ENCODE data around the gene RNF144A. TPM values are rescaled to one million over a fixed set of nuclear protein-coding genes. Genes with fewer than 3 reads are reported as not detected.

Gene RNF144A
- total RNA-seq, 1 experiment from 2014 or later = 13.6 TPM

DNA sequence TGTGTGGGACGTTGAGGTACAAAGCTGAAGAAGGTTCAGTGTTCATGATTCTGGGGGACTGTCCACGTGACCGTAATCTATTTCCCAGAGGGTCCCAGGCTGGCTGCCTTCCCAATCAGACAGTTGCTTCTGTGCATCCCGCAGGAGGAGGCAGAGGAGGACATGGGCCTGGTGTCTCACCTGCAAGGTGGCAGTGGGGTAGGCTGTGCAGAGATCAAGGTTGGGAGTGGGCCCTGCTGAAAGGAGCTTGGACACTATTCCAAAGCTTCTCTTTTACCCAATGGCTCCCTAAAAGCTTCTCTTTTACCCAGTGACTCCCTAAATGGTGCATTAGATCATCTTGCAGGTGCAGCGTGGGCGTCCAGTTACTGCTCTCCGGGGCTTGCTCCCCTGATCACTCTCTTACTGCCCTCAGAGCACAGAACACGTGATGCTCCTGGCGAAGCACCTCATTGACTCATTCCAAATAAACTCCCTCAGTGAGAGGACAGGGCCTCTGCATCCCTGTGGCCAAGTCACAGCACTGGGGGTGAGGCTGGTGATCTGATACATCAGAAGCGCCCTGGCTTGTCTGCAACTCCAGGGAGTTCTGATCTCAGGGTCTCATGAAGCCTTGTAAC is 41.5 kb downstream of the RNF144A start:
- DNase-seq = no peak

DNA sequence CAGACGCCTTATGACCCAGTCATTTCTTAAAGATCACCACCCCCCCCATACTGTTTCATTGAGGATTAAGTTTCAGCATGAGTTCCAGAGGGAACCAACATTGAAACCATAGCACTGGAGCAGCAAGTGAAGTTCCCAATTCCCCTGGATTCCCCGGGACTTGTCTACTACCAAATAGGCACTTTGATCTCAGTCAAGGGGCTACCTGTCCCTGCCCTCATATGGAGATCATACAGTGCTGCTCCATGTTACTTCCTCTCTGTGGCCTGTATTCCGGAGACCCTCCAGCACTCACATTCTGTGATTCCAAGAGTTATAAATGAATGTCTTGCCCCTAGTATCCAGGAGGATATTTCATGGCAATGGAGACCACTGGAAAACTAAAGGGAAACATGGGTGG is 42.5 kb downstream of the RNF144A start:
- Histone ChIP-seq H3K36me3 (replicated peaks; ENCODE audit: control insufficient read depth, insufficient read depth, low read length) (no peaks in the 10 kb centered on the region), H3K4me3 (ENCODE audit: insufficient read depth, low read depth, low read length) (no peak overlapping the region), H3K27me3 (ENCODE audit: control insufficient read depth, insufficient read depth, low read length) (no peaks in the 10 kb centered on the region)
- no peak for DNase-seq

More for the DNA sequence above, 41.5 kb downstream of the RNF144A start:
- Histone ChIP-seq H3K4me3 (ENCODE audit: insufficient read depth, low read depth, low read length) (no peak overlapping the region), H3K36me3 (replicated peaks; ENCODE audit: control insufficient read depth, insufficient read depth, low read length) (no peaks in the 10 kb centered on the region), H3K27me3 (ENCODE audit: control insufficient read depth, insufficient read depth, low read length) (no peaks in the 10 kb centered on the region)

DNA sequence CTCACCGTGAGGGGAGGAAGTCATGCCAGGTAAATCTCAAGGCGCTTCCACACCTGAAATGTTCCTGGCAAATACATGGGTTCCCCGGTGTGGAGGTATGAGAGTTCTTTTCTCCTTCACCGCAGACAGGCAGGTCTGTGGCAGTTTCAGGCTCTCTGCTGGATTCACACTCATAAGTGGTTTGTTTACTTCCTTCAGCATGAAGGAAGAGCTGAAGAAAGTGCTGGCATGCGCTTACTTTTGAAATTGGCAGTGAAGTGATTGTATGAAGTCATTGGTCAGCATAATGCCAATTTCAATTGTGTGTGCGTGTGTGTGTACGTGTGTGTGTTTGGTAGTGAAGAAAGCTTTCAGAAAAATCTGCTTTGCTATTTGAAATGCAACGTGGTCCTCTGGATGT is 43.4 kb downstream of the RNF144A start:
- no peaks in the 10 kb centered on the region for H3K27me3 ChIP-seq (ENCODE audit: control insufficient read depth, insufficient read depth, low read length)
- no peak for DNase-seq
- H3K4me3 ChIP-seq (ENCODE audit: insufficient read depth, low read depth, low read length) = no peak overlapping the region
- no peaks in the 10 kb centered on the region for H3K36me3 ChIP-seq (replicated peaks; ENCODE audit: control insufficient read depth, insufficient read depth, low read length)

DNA sequence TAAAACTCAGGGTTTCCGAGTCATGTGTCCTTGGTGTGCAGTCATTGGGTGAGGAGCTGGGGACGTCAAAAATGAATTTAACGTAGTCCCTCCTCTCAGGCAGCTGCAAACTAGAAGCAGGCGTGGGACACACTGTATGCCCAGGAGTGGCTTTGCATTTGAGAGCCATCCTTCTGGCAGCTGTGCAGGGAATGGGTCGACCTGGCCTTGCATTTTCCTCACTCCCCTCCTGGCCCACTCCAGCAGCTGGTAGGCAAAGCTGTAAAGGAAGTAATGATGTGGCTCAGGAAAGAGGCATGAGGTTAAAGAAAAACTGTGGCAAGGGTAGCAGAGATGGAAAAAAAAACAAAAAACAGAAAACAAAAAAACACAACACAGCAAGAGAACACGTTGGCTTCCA is 46.5 kb downstream of the RNF144A start:
- no peak for DNase-seq
- H3K36me3 ChIP-seq (replicated peaks; ENCODE audit: control insufficient read depth, insufficient read depth, low read length) = no peaks in the 10 kb centered on the region
- no peaks in the 10 kb centered on the region for H3K27me3 ChIP-seq (ENCODE audit: control insufficient read depth, insufficient read depth, low read length)
- no peak overlapping the region for H3K4me3 ChIP-seq (ENCODE audit: insufficient read depth, low read depth, low read length)

DNA sequence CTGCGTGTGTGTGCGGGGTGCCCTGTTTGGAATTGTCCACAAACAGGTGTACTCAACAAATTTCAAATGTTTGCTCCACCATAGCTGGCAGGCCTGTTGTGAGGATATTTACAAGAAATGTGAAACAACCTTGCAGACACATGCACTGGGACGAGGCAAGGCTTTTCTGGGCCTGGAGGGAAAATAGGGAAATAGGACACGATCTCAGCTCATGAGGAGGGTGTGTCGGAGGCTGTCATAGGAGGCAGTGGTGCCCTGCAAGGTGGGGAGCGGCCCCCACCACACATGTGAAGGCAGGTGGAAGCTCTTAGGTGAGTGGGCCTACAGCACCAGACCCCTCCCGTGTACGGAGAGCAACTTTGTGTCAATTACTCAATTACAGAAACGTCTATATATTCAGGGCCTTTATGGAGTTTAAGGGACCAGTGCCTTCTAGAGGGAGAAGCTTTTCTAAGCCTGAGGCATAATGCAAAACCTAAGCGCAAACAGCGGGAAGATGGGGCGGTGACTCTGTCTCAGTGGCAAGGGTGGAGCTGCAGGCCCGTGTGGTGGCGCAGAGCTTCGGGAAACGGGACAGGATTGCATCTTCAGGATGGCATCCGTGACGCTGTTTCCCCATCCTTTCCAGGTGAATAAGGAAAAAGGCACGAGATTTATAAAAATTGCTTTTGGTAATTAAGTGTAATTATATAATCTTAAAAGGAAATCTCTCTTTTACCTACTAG is 48.0 kb downstream of the RNF144A start:
- H3K36me3 ChIP-seq (replicated peaks; ENCODE audit: control insufficient read depth, insufficient read depth, low read length) = no peaks in the 10 kb centered on the region
- no peaks in the 10 kb centered on the region for H3K27me3 ChIP-seq (ENCODE audit: control insufficient read depth, insufficient read depth, low read length)
- no peak overlapping the region for H3K4me3 ChIP-seq (ENCODE audit: insufficient read depth, low read depth, low read length)
- DNase-seq = no peak

DNA sequence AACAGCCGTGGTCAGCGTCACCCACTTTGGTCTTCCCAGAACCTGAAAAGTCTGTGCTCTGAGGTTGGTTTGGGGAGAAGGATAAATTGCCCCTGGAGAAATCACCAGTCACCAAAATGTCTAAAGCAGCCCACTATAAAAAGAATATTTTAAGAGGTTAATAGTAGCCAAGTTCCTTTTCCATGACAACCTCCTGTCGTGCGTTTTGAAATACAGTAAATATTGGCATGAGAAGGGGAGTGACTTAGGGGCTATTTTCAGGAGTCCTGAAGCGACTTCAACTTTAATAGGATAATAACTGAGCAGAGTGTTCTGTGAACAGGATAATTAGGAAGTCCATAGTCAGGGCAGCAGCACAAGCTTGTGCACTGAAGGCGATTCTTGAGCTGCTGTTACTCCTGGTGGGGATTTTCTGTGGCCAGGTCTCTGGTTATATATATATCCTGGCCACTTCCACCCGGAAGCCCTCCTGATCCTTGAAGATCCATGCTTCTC is 49.3 kb downstream of the RNF144A start:
- no peaks in the 10 kb centered on the region for H3K27me3 ChIP-seq (ENCODE audit: control insufficient read depth, insufficient read depth, low read length)
- H3K4me3 ChIP-seq (ENCODE audit: insufficient read depth, low read depth, low read length) = no peak overlapping the region
- no peaks in the 10 kb centered on the region for H3K36me3 ChIP-seq (replicated peaks; ENCODE audit: control insufficient read depth, insufficient read depth, low read length)
- DNase-seq = no peak

DNA sequence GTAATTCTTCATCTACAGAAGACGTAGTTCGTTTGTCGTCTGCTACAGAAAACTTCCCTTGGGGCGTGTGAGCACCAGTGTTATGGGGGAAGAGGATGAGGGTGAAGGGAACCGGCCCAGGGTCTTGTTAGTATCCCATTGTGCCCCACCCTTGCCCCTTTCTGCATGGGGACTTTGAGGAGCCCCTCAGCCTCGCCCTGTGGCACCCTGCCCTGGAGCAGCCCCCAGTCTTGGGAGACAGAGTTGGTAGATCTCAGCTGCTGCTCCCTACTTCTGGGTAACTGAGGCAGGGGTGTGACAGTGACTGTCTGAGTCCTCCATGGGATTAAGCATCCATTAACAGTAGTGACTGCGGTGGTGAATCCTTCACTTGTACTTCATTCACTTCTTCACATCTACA is 50.1 kb downstream of the RNF144A start:
- DNase-seq = no peak
- no peaks in the 10 kb centered on the region for H3K27me3 ChIP-seq (ENCODE audit: control insufficient read depth, insufficient read depth, low read length)
- no peaks in the 10 kb centered on the region for H3K36me3 ChIP-seq (replicated peaks; ENCODE audit: control insufficient read depth, insufficient read depth, low read length)
- H3K4me3 ChIP-seq (ENCODE audit: insufficient read depth, low read depth, low read length) = no peak overlapping the region

DNA sequence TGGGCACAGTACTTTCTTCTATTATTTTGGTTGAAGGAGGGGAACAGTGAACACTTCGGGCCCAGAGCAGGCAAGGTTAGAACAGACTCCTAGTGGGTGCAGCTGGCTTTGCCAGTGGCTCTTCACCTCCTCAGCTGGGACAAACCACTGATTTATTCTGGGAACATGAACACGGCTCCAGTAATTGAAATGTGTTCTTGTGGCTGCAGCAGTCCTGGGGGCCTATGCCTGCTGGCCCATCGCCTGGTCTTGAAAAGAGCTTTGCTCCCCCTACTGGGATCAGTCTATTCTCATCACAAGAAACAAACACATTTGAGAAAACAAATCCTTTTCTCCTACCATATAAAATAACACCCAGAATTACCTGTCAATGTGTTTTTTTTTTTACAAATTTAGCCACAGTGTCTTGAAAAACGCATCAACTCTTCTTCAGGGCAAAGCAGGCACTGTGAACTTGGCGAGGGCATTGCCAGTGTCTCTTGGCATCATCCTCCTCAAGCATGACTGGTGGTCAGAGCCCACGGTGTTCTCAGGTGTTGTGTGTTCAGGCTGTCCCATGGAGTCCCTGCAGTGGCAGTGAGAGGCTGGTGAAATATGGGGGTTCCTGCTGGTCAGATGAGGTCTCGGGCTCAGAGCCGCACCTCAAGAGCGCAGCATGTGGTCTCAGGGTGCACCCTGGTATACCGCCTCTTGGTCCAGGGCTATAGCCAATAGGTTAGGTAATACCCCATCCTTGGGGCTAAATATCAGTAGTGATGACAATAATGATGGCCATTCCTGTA is 51.3 kb downstream of the RNF144A start:
- DNase-seq = peak; percentile 54

DNA sequence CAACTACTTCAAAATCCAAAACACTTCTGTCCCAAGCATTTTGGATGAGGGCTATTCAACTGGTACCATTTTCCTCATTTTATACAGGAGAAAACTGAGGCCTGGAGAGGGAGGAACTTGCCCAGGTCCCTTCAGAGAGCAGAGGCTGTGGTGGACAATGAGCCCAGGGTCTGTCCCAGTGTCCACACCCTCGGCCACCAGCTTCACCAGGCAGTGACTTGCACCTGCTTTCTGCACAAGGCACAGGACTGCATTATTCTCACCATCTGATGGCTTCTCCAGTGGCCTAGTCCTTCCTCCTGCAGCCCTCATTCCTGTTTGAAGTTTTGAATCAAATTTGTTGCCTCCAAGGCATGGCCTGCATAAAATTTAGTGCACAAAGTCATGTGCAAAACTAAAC is 53.3 kb downstream of the RNF144A start:
- DNase-seq = no peak
- no peaks in the 10 kb centered on the region for H3K36me3 ChIP-seq (replicated peaks; ENCODE audit: control insufficient read depth, insufficient read depth, low read length)

More for the DNA sequence above, 51.3 kb downstream of the RNF144A start:
- Histone ChIP-seq H3K36me3 (replicated peaks; ENCODE audit: control insufficient read depth, insufficient read depth, low read length) (no peaks in the 10 kb centered on the region), H3K27me3 (ENCODE audit: control insufficient read depth, insufficient read depth, low read length) (no peaks in the 10 kb centered on the region), H3K4me3 (ENCODE audit: insufficient read depth, low read depth, low read length) (no peak overlapping the region)

DNA sequence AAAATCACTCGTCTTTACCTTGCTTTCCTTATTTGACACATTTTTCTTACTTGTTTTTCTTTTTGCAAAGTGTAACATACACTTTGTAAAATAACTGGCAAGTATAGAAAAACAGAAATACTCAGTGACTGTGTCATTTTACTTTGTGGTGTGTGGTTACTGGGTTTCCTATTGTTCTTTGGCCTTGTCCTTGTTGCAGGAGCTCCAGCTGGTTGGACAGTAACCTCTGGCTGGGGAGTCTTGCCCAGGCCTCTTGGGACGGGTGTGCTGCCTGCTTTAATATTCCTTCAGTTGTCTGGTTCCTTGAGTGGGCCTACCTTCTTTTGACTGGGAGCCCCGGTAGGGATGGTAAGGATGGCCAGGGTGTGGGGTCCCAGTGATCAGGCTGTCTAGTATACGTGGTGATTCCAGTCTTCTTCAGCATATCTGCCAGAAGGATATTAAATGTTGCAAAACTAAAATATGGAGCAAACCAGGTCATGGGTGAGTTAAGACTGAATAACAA is 53.8 kb downstream of the RNF144A start:
- Histone ChIP-seq H3K36me3 (replicated peaks; ENCODE audit: control insufficient read depth, insufficient read depth, low read length) (no peaks in the 10 kb centered on the region), H3K27me3 (ENCODE audit: control insufficient read depth, insufficient read depth, low read length) (no peaks in the 10 kb centered on the region), H3K4me3 (ENCODE audit: insufficient read depth, low read depth, low read length) (no peak overlapping the region)
- no peak for DNase-seq

More for the DNA sequence above, 53.3 kb downstream of the RNF144A start:
- Histone ChIP-seq H3K27me3 (ENCODE audit: control insufficient read depth, insufficient read depth, low read length) (no peaks in the 10 kb centered on the region), H3K4me3 (ENCODE audit: insufficient read depth, low read depth, low read length) (no peak overlapping the region)

DNA sequence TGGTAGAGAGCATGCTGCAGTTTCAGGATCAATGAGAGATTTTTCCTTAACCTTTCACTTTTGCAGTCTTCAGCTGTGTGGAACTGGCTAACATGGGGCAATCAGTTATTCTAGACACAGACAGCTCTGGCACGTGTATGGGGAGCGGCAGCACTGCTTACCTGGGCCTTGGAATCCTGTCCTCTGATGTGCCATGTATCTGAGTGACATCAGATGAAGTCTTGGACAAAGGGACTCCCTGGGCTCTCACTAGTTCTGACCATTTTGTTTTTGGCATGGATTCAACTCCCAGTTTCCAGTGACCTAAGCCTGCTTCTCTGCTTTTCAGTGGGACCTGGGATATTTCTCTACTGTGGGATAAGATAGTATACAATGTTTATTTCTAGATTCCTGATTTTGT is 54.3 kb downstream of the RNF144A start:
- no peak for DNase-seq

DNA sequence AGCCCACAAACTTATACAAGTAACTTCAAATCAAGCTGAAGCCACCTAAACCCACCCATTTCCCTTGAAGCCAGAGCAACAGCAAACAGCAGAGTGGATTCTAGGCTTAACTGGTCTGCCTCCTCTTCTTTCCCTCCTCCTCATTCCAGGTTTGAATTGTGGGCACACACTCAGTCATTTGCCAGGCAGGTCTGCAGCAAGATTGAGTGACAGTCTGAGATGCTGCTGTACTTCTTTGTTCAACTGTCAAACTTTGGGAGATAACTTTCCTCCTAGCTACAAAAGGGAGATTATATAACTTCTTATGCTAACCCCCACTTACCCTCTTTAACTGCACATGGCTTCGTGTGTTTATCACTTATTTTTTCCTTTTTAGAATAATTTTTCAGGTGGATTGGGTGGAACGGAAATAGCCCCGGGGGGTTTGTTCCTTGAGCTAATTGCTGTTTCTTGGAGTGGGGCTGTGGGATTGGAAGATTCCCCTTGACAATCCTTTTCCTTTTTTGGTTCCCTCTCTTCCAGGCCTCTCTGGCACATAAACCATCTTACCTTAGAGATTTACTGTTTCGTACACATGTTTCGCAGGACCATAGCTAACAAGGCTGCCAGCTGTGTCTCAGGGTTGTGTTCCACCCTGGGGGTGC is 55.0 kb downstream of the RNF144A start:
- no peak overlapping the region for H3K4me3 ChIP-seq (ENCODE audit: insufficient read depth, low read depth, low read length)
- no peaks in the 10 kb centered on the region for H3K36me3 ChIP-seq (replicated peaks; ENCODE audit: control insufficient read depth, insufficient read depth, low read length)
- H3K27me3 ChIP-seq (ENCODE audit: control insufficient read depth, insufficient read depth, low read length) = no peaks in the 10 kb centered on the region
- DNase-seq = no peak

More for the DNA sequence above, 54.3 kb downstream of the RNF144A start:
- no peaks in the 10 kb centered on the region for H3K27me3 ChIP-seq (ENCODE audit: control insufficient read depth, insufficient read depth, low read length)
- H3K36me3 ChIP-seq (replicated peaks; ENCODE audit: control insufficient read depth, insufficient read depth, low read length) = no peaks in the 10 kb centered on the region
- no peak overlapping the region for H3K4me3 ChIP-seq (ENCODE audit: insufficient read depth, low read depth, low read length)

DNA sequence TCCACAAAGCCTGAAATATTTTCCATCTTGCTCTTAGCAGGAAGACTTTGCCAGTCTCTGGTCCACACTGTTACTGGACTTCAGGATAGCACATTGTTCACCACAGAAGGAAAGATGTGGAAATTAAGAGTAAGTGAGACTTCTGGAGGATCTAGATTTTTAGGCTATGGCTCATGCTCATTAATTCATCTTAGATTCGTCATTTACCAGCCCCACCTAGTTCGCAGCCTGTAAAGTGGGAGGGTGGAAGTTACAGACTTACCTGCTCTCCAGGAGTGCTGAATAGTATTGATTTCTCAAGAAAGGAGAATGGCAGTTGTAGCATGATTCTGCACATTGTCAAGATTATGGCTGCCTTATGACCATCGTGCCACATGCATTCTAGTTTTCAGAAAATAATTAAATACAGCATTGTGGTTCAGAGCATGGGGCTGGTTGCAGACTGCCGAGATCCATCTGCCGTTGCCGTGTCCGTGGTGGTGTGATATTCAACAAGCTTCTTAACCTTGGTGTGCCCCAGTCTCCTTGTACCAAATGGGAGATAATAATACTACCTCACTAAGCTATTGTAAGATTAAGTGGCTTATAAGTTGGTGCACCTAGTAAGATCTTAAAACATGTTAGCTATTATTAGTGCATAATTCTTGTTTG is 56.8 kb downstream of the RNF144A start:
- Histone ChIP-seq H3K36me3 (replicated peaks; ENCODE audit: control insufficient read depth, insufficient read depth, low read length) (no peaks in the 10 kb centered on the region), H3K27me3 (ENCODE audit: control insufficient read depth, insufficient read depth, low read length) (no peaks in the 10 kb centered on the region), H3K4me3 (ENCODE audit: insufficient read depth, low read depth, low read length) (no peak overlapping the region)
- no peak for DNase-seq

DNA sequence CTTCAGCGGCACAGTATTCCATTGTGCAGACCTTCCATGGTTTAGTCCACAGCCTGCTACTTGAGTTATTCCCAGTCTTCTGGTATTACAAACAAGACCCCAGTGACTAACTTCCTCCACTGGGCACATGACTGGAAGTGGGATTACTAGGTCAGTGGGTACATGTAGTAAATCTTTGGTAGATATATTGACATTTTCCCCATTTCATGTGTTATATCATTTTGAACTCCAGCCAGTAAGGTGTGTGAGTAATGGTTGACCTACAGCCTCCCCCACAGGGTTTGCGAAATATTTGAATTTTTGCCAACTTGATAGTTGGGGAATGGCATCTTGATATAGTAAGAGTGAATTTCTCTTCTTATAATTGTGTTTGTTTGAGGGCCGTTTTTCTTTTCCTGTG is 58.8 kb downstream of the RNF144A start:
- H3K36me3 ChIP-seq (replicated peaks; ENCODE audit: control insufficient read depth, insufficient read depth, low read length) = no peaks in the 10 kb centered on the region
- no peak for DNase-seq
- H3K4me3 ChIP-seq (ENCODE audit: insufficient read depth, low read depth, low read length) = no peak overlapping the region
- H3K27me3 ChIP-seq (ENCODE audit: control insufficient read depth, insufficient read depth, low read length) = no peaks in the 10 kb centered on the region
